Measurements from ENCODE around the gene BDH2.
A peak's percentile ranks its signal among the peaks of the same experiment; 100 is the strongest.

The BDH2 gene

DNA sequence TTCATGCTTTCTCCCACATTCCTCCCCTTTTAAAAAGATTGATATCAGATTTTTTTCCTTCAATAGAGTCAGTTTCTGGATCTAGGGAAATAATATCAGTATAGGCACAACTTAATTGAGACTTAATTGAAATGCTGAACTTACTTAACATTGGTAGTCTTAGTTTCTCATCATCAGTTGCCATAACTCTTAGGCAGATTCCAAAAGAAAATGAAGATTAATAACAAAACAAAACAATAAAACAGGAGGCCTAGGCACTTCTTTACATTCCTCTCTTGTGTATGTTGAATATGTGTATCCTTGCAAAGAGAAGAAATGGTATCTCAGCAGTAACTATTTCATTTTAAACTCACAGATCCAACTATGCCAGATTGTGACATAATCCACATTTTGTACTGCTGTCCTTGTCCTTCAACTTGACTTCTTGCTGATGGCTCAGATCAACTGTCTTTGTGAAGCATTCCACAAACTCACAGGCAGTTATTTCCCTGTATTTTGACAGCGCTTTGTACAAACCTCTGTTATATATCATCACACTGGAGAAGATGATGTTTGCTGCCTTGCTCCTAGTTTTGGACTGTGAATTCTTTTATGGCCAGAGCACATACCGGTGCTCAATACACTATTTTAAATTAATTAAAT is 14.0 kb downstream of the BDH2 start:
- no peak for DNase-seq (ENCODE audit: low read depth, low spot score)

DNA sequence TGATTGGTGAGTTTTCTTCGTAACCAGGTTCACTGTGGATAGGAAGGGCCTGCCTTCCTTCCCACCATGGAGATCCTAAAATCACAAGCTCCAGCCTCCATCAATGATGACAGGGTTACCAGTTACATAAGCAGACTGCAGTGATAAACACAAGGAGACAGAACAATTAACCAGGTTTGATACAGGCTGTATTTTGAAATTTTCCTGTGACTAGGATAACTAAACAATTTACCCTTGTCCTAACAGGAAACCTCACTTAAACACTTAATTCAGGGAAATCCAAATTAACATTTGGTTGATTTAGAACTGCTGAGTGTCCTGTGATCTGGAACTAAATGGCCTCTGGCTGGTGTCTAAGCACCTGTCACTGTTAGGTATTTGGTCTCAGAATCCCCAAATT is 20.0 kb downstream of the BDH2 start:
- no peak for DNase-seq (ENCODE audit: low read depth, low spot score)

DNA sequence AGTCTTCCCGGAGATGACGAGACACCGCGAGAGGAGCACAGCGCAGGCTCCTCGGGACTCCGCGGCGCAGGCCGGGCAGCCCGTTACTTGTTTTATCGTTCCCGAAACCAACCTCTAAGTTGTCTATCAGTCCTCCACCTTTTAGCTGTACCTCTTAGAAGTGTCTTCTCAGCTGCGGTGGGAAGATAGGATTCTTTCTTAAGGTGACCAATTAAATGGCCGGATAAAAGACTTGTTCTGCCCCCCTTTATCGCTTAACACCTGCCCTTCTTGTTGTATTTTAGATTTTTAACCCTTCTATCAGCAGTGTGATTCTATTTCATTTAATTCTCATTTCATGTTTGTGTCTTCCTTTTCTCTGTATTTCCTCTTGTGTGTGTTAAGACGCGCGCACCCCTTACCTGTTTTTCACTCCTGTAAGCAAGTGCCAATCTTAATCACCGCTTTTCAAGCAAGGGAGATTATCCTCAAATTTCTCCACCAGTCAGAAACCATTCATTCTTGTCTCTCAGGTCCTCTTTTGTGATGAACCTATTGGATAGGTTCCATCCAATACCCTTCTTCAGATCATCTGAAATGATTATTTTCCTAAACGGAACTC is 22.8 kb downstream of the BDH2 start, which contains the start of gene SLC9B2:
Gene SLC9B2, minus strand, starts transcription at position 15 of the 601 bp plus-strand sequence. CDS start 9,211 bp downstream, outside the sequence.
- no peak for DNase-seq (ENCODE audit: low read depth, low spot score)

DNA sequence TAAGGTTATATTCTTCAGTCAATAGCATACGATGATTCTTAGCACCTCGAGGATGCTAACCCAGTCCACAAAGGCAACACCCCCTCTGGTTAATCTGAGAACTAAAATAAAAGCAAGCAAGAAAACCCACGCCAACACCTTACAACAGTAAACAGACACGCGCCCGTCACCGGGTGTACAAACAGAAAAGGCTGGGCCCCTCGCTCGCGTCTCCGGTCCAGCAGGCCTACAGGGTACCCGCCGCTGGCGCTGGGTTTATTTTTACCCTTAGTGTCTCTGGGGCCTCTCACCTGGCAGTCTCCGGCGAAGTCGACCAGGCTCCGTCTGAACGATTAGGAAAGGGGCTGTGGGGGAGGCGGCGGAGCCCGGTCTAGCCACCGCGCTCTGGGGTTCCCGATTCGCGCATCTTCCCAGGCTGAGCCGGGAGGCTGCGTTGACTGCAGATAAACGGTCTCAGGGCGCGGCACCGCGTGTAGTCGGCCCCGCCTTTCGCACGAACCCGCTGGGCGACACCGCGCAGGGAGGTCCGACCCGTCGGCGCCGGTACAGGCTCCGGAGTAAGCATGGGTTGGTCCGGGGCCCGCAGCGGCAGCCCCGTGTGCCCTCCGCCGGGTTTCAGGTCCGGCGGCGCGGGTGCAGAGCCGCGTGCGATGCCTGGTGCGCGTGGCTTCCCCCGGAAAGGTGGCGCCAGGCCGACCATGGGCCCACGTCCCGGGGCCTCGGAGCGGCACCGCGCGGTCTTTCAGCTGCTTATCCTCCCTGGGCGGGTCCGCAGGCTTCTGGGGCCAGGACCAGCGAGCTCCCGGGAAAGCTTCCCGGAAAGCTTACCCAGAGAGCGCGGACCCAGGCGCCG is 23.5 kb downstream of the BDH2 start:
- peak; percentile 86 for DNase-seq (ENCODE audit: low read depth, low spot score)

DNA sequence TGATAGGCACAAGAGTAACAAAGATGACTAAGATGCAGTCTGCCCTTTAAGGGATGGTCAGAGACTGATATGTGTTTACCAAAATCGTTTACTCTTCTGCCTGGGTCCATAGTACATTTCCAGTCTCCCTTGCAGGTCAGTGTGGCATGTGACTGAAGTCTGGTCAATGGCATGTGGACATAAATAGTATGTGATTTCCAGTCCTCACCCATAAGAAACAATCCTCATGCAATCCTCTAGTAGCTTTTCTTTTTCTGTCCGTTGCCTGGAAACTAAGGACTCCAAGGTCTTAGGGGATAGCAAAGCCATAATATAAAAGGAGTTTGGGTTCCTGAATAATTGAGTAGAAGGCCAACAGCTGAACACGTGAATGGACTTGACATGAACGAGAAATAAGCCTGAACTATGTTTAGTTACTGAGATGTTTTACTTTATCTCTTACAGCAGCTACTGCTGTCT is 24.2 kb downstream of the BDH2 start:
- DNase-seq (ENCODE audit: low read depth, low spot score), result no peak

DNA sequence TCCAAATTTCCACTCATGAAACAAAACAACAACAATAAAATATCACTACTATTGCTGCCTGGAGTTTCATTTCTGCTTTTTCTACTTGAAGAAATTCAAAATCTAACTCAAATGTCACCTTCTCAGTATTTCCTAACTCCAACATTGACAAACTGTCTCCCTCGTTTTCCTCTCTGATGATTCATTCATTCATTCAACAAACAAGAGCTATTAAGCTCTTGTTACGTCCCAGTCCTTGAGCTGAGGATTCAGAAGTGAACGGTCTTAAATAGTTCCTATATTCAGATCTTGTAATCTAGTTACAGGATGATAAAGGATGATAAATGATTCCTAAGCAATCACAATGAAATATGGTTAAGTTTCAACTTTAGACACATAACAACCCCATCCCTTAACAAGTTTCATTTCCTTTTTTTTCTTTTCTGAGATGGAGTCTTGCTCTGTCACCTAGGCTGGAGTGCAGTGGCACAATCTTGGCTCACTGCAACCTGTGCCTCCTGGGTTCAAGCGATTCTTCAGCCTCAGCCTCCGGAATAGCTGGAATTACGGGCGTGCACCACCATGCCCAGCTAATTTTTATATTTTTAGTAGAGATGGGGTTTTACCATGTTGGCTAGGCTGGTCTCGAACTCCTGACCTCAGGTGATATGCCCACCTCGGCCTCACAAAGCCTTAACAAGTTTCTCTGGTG is 24.7 kb downstream of the BDH2 start:
- no peak for DNase-seq (ENCODE audit: low read depth, low spot score)

DNA sequence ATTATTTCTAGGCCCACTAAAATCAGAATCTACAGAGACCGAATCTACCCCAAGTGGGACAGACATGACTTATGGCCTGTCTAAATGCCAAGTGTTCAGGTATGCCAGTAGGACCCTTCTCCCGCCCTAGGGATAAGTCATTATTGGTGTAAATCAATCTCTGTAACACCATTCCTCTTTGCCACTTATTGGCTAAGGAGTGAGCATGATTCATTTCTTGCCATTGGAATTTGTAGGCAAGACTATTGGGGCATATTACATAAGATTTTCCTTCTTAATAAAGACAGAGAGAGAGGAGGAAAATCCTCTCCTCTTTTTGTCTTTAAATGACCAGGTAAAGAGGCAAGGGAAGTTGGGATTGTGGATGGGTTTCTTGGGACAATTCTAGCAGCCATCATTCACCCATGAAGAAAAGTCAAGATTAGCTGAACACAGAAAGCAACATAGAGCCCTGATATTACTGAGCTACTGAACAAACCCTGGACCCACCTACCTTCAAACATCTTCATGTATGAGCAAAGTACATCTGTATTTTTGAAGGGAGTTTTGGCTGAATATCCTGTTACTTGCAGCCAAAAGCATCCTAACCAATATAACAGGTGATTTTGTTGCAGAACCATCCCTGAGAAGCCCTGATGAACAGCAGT is 25.7 kb downstream of the BDH2 start:
- no peak for DNase-seq (ENCODE audit: low read depth, low spot score)

DNA sequence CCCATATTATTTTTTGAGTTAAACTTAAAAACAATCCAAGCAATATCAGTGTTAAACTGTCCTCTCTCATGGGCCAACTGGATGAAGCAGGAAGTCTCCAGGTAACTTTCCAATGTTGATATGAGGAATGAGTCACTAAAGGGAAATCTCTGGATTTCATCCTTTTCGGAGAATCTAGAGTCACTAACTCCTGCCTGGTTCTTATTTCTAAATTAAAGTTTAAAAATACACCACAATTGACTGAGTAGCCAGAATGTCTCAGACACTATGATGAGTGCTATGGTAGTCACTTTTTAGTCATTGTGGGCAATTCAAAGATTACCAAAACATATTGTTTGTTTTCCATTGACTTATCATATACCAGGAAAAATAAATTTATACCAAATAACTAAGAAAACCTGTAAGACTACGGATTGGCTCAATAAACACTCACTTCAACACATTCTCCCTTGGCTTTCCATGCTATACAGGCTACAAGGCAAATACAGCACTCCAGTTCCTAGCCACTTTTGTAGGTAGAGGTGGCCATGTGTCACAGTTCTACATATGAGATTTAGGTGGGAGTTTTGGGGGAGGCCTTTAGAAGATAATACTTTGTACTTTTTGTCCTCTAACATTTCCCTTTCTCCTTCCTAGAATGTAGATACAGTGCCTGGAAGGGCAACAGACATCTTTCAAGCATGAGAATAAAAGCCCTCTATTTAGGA is 31.6 kb downstream of the BDH2 start:
- DNase-seq (ENCODE audit: low read depth, low spot score), result no peak

DNA sequence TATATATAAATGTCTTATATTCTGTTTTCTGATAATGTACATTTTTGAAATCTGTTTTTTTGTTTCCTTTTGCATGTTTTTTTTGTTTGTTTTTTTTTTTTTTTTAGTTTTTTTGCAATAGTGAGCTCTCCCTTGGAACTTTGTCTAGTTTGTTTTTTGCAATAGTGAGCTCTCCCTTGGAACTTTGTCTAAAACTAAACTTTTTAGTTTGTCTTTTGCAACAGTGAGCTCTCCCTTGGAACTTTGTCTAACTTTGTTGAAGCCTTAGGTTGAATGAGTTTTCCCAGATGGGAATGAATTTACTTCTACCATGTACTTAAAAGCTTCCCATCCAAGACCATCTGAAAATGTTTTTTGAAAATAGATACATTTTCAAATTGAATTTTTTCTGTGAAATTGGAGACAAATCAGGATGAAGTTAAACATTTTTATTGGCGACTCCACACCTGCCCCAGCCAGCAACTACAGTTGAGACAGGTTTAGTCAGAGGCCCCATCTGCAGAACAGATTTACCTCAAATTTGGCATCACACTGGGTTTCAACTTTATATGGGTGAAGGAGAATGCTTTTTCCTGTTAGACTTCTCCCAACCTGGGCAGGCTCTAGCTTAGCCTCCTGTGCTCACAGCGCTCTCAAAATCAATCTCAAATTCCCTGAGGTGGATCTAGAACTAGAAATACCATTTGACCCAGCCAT is 39.0 kb downstream of the BDH2 start:
- no peak for DNase-seq (ENCODE audit: low read depth, low spot score)

DNA sequence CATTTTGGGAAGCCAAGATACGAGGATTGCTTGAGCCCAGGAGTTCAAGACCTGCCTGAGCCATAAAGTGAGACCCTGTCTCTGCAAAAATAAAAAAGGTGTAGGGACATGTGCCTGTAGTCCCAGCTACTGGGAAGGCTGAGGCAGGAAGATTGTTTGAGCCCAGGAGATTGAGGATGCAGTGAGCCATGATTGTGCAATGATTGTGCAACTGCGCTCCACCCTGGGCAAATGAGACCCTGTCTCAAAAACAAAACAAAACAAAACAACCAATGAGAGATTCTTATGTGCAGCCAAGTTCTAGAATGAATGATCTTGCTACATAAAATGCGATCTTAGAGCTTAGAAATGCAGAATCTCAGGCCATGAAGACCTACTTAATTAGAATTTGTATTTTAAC is 45.6 kb downstream of the BDH2 start:
- DNase-seq (ENCODE audit: low read depth, low spot score), result no peak

DNA sequence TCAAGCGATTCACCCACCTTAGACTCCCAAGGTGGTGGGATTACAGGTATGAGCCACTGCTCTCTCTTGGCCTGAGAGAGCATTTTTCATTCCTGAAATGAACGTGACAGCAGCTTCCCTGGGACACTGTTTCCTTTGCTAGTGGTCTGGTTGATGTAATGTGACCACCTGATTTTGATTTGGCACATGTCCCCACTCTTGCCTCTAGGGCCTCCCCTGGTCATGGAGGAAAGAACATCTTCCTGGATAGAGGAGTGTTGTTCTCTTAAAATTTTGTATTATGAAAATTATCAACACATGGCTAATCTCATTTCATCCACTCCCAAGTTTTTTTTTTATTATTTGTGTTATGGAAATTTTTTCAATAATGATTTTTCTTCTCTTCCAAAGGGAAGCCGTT is 46.9 kb downstream of the BDH2 start:
- no peak for DNase-seq (ENCODE audit: low read depth, low spot score)

DNA sequence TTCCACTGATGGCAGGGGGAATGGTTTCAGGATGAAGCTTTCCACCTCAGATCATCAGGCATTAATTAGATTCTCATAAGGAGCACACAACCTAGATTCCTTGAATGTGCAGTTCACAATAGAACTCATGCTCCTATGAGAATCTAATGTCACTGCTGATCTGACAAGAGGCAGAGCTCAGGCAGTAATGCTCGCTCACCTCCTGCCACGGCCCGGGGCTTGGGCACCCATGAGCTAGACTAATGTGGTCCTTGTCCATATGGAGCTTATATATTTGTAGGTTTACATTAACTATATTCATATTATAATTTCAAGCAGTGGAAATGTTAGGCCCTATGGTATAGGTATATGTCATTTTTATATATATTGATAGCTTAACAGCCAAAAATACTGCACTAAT is 47.5 kb downstream of the BDH2 start:
- no peak for DNase-seq (ENCODE audit: low read depth, low spot score)

DNA sequence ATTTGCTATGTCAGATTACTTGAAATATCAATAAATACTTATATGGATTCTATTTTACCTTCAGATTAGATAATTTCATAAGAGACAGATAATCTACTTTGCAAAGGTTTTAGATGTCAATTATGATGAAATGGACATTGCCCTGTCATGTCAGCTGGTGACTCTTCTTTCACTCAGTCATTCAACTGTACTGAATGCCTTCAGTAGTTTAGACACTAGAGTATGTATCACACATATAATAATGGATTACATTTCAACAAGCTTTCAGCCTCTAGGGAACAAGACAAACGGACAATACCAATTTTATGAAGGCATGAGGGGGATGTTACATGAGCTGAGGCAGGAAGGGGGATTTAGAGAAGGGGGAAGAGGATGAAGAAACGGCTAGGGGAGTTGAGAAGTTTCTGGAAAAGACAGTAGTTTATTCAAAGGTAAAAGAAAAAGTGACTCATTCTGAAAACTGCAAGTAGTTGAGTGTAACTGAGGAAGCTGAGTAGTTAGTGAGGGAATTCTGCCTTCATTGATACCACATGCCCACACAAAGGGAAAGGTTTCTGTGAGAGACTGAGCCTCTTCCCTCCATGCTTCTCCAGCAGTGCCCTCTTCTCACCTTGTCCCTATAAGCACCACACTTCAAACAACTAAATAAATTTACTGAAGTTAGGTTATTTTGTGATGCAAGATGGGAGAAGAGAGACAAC is 48.7 kb downstream of the BDH2 start:
- no peak for DNase-seq (ENCODE audit: low read depth, low spot score)

DNA sequence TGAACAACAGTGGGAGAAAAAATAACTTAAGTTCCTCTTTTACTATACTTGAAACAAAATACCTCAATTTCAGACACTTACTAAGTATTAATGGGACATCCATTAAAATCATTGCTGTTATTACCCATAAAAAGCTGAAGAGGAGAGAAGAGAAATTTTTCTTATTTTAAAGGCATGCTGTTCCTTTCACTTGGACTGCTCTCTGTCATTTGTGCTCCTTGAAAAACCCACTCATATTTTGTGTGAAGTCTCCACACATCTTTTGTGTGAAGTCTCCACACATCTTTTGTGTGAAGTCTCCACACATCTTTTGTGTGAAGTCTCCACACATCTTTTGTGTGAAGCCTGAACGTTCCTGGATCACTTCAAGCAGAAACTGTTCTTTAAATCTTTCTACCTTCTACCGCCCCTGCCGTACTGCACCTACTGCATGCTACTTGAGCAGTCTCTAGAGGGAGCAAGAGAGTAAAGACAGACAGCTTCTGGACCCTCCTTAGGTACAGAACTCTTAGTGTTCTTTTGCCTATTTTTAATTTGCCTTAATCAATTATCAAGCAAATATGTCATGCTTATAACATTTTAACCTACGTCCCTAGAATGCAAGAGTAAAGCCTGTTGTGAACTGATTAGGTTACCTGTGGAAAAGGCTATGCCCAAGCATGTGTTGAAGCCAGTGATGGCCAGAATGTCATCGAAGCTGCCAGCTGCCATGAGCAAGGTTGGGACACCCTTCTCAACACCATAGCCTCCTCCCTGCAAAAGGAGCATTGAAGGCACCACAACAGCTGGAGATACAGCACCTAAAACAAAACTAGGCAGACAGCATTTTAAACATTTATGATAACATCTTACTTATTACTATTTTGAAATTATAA is 53.0 kb downstream of the BDH2 start:
- peak; percentile 49 for DNase-seq (ENCODE audit: low read depth, low spot score)

DNA sequence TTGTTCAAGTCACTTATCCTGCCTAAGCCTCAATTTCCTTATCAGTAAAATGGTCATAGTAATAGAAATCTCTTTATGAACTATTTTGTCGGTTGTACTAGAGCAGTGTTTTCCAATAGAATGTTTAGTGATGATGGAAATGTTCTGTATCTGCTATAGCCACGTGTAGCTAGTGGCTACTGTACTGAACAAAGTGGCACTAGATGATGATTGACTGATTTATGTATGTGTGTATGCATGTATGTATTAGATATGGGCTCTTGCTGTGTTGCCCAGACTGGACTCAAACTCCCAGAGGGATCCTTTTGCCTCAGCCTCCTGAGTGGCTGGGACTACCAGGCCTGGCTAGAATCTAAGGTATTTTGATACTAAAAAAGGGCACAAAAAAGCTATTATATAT is 55.5 kb downstream of the BDH2 start:
- no peak for DNase-seq (ENCODE audit: low read depth, low spot score)

DNA sequence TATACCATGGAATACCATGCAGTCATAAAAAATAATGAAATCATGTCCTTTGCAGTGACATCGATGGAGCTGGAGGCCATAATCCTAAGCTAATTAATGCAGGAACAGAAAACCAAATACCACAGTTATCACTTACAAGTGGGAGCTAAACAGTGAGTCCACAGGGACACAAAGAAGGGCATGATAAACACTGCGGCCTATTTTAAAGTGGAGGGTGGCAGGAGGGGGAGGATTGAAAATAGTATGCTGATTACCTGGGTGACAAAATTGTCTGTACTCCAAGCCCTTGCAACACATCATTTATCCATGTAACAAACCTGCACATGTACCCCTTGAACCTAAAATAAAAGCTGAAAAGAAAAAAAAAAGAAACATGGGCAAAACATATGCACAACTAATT is 63.5 kb downstream of the BDH2 start:
- DNase-seq (ENCODE audit: low read depth, low spot score), result no peak

DNA sequence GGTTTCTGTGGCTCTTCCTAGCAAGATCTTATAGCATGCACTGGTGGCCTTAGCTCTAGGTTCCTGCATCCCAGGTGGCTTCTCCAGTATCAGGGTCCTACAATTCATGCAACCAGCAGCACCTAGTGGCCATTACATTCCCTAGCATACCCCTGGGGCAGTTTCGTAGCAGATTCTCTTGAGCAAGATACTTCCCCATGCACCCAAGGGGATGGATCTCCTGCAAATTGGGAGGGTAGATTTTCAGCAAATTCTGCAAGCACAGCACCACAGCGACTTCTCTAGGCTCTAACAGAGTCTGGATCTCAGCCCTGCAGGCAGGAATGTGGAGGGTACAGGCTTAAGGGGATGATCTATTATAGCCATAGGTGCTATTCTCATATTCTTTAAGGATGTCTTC is 67.1 kb downstream of the BDH2 start:
- DNase-seq (ENCODE audit: low read depth, low spot score), result peak; percentile 24

DNA sequence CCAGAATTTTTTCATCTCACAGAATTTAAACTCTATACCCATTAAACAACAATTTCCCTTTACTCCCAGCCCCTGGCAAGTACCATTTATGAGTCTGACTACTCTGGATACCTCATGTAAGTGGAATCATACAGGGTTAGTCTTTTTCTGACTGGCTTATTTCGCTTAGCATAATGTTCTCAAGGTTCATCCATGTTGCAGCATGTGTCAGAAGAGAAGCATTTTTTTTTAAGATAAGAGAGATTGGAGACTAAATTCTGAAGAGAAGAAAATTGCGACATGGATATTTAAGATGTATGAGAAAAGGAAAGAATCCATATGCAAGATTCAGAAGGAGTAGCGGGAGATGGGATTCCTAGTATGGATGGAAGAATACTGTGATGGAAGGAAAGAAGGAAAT is 68.8 kb downstream of the BDH2 start:
- no peak for DNase-seq (ENCODE audit: low read depth, low spot score)

DNA sequence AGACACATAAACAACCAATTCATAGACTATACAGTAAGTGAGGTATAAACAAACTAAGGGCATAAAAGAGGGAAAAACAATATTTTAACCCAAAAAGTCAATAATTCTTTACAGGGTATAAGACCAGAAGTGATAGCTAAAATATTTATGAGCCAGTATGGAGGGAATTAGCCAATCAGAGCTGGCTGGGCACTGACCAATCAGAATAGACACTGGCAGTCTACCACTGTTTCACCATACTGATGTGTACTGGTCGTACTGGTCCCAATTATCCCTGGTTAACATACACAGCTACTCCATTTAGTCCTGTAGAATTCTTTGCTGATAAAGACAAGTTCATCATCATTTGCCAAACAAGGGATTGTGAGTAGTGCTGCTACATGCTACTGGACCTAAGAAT is 70.3 kb downstream of the BDH2 start:
- no peak for DNase-seq (ENCODE audit: low read depth, low spot score)

Measured in astrocyte of the hippocampus (primary cell).